AG09309 (cell line): Measurements from ENCODE around the gene WWC1.
"Not testable (repeated sequence)": the region's sequence is repeated elsewhere in the genome, so short reads cannot be mapped to it uniquely, and the experiment has no call there.

Experiments used
- DNase-seq: peaks from one replicate; pipeline ENCODE4 v3.0.0-alpha.2; 2010; ENCODE audit warnings: low read depth
- H3K4me3 ChIP-seq: 2 replicates; pipeline ENCODE4 v1.5.1; 2011; ENCODE audit warnings: mild to moderate bottlenecking, low read depth, low read length, moderate library complexity; ENCODE audit not compliant: control insufficient read depth
- TF ChIP-seq, protein P1 (sequence below): IDR thresholded peaks from 2 replicates; pipeline ENCODE4 v1.5.1; 2011; ENCODE audit warnings: mild to moderate bottlenecking, low read depth, low read length, inconsistent platforms; ENCODE audit not compliant: insufficient read depth, control insufficient read depth; ENCODE audit errors: missing control alignments

WWC1 gene

DNA sequence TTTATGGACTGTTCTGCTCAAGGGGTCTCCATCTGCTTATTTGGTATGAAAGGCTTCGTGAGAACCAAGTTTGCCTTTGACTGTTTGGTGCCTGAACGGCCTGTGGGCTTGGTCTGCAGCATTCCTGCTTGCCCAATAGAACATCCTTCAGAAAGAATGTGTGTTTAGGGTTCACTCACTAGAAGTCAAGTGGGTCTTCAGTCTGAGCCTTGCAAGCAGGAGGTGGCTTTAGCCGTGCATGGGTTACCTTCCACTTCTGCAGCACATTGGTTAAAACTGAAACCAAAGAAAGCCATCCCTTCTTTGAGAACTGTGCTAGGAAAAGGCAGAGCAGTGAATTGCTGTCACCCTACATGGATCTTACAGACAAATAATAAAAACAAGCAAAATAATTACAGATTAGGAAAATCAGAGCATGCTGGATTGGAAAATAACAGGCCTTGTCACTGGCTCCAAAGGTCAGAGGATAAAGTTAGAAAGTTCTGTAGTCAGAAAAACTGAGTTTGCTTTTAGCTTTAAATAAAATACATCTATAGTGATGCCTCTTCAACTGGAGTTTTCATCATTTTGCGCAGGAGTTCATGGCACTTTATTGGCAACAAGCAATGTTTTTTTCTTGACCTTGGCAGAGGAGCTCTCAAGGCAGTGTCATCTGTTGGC, 16.6 kb downstream of the WWC1 start:
- TF ChIP-seq, protein P1, sequence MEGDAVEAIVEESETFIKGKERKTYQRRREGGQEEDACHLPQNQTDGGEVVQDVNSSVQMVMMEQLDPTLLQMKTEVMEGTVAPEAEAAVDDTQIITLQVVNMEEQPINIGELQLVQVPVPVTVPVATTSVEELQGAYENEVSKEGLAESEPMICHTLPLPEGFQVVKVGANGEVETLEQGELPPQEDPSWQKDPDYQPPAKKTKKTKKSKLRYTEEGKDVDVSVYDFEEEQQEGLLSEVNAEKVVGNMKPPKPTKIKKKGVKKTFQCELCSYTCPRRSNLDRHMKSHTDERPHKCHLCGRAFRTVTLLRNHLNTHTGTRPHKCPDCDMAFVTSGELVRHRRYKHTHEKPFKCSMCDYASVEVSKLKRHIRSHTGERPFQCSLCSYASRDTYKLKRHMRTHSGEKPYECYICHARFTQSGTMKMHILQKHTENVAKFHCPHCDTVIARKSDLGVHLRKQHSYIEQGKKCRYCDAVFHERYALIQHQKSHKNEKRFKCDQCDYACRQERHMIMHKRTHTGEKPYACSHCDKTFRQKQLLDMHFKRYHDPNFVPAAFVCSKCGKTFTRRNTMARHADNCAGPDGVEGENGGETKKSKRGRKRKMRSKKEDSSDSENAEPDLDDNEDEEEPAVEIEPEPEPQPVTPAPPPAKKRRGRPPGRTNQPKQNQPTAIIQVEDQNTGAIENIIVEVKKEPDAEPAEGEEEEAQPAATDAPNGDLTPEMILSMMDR, result no peak
- no peak for DNase-seq

DNA sequence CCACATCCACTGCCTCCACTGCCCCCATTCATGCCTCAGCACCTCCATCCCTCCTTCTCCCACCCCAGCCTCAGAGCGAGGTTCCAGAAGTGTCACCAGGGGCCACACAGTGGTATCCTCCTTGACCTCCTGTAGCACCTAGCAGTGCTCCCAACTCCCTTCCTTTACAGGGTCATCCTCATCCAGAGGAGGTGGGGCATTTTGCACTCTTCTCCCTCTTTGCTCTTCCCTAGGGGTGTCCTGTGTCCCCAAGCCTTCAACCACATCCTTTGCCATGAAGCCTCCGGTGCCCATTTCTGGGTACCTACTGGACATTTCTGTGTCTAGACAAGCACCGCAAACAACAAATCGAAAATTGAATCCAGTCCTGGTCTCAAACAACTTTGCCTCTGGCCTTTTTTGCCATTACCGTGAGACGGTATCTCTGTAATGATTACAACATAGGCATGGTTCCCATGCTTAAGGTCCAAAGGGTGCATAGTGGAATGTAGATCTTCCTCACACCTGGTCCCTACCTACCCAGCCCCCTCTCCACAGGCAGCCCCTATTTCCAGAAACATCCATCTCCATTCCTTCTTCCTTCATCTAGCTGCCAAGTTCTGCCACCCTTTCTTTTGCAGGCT, 17.6 kb downstream of the WWC1 start:
- DNase-seq, result no peak
- no peak overlapping the region for H3K4me3 ChIP-seq

More for the DNA sequence above, 16.6 kb downstream of the WWC1 start:
- H3K4me3 ChIP-seq, result no peak overlapping the region

DNA sequence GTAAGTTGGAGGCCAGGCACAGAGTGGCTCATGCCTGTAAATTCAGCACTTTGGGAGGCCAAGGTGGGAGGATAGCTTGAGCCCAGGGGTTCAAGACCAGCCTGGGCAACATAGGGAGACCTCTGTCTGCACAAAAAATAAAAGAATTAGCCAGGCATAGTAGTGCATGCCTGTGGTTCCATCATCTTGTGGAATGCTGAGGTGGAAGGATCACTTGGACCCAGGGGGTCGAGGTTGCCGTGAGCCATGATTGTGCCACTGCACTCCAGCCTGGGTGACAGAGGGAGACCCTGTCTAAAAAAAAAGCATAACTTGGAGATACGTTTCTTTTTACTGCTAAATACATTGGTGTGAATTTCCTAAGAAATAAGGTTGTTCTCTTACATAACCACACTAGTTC, 19.1 kb downstream of the WWC1 start:
- H3K4me3 ChIP-seq, result not testable (repeated sequence)

More for the DNA sequence above, 17.6 kb downstream of the WWC1 start:
- TF ChIP-seq, protein P1, result no peak

DNA sequence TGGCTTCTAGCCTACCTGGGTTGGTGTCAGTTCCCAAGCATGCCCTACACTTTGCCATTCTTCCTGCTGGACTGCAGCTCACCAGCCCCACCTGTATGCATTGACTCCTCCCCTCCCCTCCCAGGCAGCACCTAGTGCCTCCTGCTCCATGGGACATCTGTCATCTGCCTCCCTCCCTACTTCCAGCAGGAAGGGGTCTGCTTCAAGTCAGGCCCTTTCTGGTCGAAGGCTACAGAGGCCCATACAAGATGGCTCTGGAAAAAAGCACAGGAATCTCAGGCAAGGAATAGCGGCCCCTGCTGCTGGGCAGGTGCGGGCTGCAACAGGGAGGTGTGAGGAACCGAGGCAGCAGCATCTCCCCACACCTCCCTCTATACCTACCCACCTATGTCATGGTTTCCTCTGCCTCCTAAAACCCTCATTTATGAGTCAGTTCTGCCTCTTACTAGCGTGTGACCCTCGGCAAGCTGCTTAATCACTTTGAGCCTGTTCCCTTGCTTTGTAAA, 19.7 kb downstream of the WWC1 start:
- TF ChIP-seq, protein P1, result no peak
- no peak for DNase-seq
- no peak overlapping the region for H3K4me3 ChIP-seq

More for the DNA sequence above, 19.1 kb downstream of the WWC1 start:
- DNase-seq, result not testable (repeated sequence)

DNA sequence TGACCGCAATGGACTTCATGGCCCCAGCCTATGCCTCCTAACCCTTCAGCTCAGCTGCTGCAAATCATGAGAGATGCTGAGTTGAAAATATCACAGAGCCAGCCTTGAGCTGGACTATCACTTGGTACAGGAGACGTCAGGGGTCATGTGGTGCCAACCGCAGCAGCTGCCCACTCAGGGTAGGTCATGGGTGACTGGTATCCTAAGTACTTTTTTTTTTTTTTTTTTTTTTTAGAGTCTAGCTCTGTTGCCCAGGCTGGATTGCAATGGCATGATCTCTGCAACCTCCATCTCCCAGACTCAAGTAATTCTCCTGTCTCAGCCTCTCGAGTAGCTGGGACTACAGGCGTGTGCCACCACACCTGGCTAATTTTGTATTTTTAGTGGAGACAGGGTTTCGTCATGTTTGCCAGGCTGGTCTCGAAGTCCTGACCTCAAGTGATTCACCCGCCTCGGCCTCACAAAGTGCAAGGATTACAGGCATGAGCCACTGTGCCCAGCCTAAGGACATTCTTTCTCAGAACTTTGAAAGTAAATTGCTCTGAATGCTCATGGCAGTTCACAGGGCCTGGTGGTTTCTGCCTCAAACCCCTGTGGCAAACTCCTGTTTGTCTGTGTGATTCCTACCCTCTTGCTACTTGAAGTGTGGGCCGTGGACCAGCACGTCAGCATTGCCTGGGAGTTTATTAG, 21.3 kb downstream of the WWC1 start:
- H3K4me3 ChIP-seq, result no peak overlapping the region
- TF ChIP-seq, protein P1, result no peak
- no peak for DNase-seq

DNA sequence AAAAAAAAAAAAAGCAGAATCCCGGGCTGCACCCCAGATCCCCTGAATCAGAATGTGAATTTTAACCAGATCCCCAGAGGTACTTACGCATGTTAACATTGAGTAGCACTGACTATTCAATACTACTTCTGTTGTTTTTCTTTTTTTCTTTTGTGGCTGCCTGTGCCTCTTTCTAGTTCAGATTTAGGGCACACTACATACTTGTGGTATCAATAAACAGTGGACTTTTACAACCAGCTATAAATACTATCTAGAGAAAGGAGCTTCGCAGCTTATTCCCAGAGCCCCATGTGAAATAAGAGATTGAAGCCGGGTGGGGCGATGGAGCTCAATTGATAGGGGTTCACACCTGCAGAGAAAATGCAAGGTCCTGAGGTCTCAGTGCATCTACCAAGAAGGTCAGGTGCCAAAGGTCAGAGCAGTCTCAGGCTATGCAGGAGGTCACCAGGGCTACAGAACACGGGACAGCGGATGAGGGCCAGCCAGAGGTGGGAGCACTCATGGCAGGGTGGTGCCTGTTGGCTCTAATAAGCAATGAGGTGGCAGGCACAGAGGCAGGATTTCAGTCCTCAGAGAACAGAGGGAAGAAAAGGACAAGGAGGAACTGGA, 22.3 kb downstream of the WWC1 start:
- DNase-seq, result peak; percentile 52
- TF ChIP-seq, protein P1, result no peak
- H3K4me3 ChIP-seq, result no peak overlapping the region
